ENCODE results near the gene ORAI2.

The ORAI2 gene

GRCh38 chr7:102455596-102455995, 22.2 kb downstream of the ORAI2 start:
- DNase-seq (ENCODE audit: low read depth), result no peak
- no peak overlapping the region for H3K4me3 ChIP-seq (ENCODE audit: low read length)
- TF ChIP-seq CTCF (conservative IDR thresholded peaks at IDR 0.05; ENCODE audit: low read length), result no peak

GRCh38 chr7:102456327-102456726, 23.0 kb downstream of the ORAI2 start:
- no peak for TF ChIP-seq CTCF (conservative IDR thresholded peaks at IDR 0.05; ENCODE audit: low read length)
- DNase-seq (ENCODE audit: low read depth), result no peak
- H3K4me3 ChIP-seq (ENCODE audit: low read length), result no peak overlapping the region

- H3K4me3 ChIP-seq (ENCODE audit: low read length), result no peak overlapping the region
- no peak for TF ChIP-seq CTCF (conservative IDR thresholded peaks at IDR 0.05; ENCODE audit: low read length)
- DNase-seq (ENCODE audit: low read depth), result no peak
Observed at GRCh38 chr7:102457352-102457924, 24.1 kb downstream of the ORAI2 start.

GRCh38 chr7:102459221-102459844, 26.0 kb downstream of the ORAI2 start:
- H3K4me3 ChIP-seq (ENCODE audit: low read length), result no peak overlapping the region
- TF ChIP-seq CTCF (conservative IDR thresholded peaks at IDR 0.05; ENCODE audit: low read length), result no peak
- no peak for DNase-seq (ENCODE audit: low read depth)

- H3K4me3 ChIP-seq (ENCODE audit: low read length), result no peak overlapping the region
- DNase-seq (ENCODE audit: low read depth), result no peak
- TF ChIP-seq CTCF (conservative IDR thresholded peaks at IDR 0.05; ENCODE audit: low read length), result no peak
Observed at GRCh38 chr7:102460467-102460866, 27.1 kb downstream of the ORAI2 start.

- peak; percentile 23 for DNase-seq (ENCODE audit: low read depth)
- peak overlapping the region; percentile 99 for H3K4me3 ChIP-seq (ENCODE audit: low read length)
- no peak for TF ChIP-seq CTCF (conservative IDR thresholded peaks at IDR 0.05; ENCODE audit: low read length)
Observed at GRCh38 chr7:102463841-102464576, 30.6 kb downstream of the ORAI2 start.

Measured in AG10803 (cell line).